ENCODE data around the gene ABCA1.

DNA sequence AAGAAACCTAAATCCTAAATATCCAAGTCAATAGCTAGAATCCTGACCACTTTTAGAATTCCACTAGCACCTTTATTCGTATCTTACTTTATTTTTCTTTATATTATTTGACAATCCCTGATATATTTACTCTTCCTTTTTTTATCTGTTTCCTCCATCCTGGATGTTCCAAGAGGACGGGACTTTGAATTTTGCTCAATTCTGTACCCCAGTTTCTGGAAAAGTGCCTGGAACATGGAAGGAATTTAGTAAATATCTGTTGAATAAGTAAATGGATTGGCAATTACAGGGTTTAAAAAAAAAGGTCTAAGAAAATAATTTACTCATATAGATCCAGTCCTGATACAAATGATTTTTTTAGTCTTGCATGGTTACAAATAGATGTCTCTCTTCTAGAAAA lies 181.7 kb downstream of the ABCA1 start:
- TF ChIP-seq, protein P1, sequence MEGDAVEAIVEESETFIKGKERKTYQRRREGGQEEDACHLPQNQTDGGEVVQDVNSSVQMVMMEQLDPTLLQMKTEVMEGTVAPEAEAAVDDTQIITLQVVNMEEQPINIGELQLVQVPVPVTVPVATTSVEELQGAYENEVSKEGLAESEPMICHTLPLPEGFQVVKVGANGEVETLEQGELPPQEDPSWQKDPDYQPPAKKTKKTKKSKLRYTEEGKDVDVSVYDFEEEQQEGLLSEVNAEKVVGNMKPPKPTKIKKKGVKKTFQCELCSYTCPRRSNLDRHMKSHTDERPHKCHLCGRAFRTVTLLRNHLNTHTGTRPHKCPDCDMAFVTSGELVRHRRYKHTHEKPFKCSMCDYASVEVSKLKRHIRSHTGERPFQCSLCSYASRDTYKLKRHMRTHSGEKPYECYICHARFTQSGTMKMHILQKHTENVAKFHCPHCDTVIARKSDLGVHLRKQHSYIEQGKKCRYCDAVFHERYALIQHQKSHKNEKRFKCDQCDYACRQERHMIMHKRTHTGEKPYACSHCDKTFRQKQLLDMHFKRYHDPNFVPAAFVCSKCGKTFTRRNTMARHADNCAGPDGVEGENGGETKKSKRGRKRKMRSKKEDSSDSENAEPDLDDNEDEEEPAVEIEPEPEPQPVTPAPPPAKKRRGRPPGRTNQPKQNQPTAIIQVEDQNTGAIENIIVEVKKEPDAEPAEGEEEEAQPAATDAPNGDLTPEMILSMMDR (optimal IDR thresholded peaks at IDR 0.05 in 1 of 3, IDR thresholded peaks at IDR 0.05 in 1 of 3, conservative IDR thresholded peaks at IDR 0.05 in 1 of 3; ENCODE audit: extremely low read depth in 1 of 3, insufficient read depth in 2 of 3, low read length in 3 of 3), result no peak
- no peak for TF ChIP-seq EZH2 (IDR thresholded peaks at IDR 0.05; ENCODE audit: low read length)

Measured in keratinocyte (primary cell).